A549 (cell line): ENCODE data around the gene SYCE3. TPM values are rescaled to one million over a fixed set of nuclear protein-coding genes. Genes with fewer than 3 reads are reported as not detected.

Experiments used
- ATAC-seq, 2 experiments: fragments of 200-7000 bp in 1 of 2; fragments of >200 bp in 1 of 2; cut with Nextera tagmentation in 1 of 2; cut with Tn5 transposase in 1 of 2; 3 replicates each; pipeline versions ENCODE4 v1.8.0 to v1.9.1; 2018 to 2020; ENCODE audit warnings: mild to moderate bottlenecking in 1 of 2, moderate library complexity in 1 of 2
- CTCF ChIA-PET: fragments of 300-600 bp; sonication (Branson Sonifier 250); formaldehyde crosslinking; extraction: SDS; loops from one replicate; lab custom pipeline; 2021; ENCODE audit warnings: antibody characterized with exemption, inconsistent platforms; lab: Yijun Ruan, JAX
- POLR2A ChIA-PET: fragments of 350-600 bp; formaldehyde crosslinking; extraction: SDS; loops from one replicate; lab custom pipeline; 2021; ENCODE audit warnings: antibody characterized with exemption, inconsistent platforms; lab: Yijun Ruan, JAX
- DNase-seq, 2 experiments: peaks; one replicate each; pipeline versions ENCODE4 v3.0.0 to v3.0.0-alpha.2; 2011 to 2016; ENCODE audit warnings: low read depth in 1 of 2, low spot score in 1 of 2
- FAIRE-seq: peaks from 2 replicates; lab custom pipeline; 2011; peaks lifted over from hg19 to GRCh38; lab: Jason Lieb, UNC
- H3K27ac ChIP-seq, 2 experiments: fragments of >200 bp; sonication (Bioruptor Twin); formaldehyde crosslinking; 3 replicates each; pipeline ENCODE4 v1.5.1; 2016 to 2017
- H3K4me1 ChIP-seq: fragments of >200 bp; sonication (Bioruptor Twin); formaldehyde crosslinking; 3 replicates; pipeline ENCODE4 v1.6.1; 2016
- H3K4me2 ChIP-seq: fragments of >200 bp; sonication (Bioruptor Twin); formaldehyde crosslinking; 3 replicates; pipeline ENCODE4 v1.6.1; 2016
- H3K4me3 ChIP-seq: fragments of >200 bp; sonication (Bioruptor Twin); formaldehyde crosslinking; 3 replicates; pipeline ENCODE4 v1.5.1; 2016
- H3K9me3 ChIP-seq: fragments of >200 bp; sonication (Bioruptor Twin); formaldehyde crosslinking; 3 replicates; pipeline ENCODE4 v1.6.1; 2016
- BHLHE40 ChIP-seq: IDR thresholded peaks from 2 replicates; pipeline ENCODE4 v1.6.1; 2012; ENCODE audit warnings: low read depth, low read length, inconsistent platforms
- CHD4 ChIP-seq: fragments of 200-600 bp; sonication (generic); IDR thresholded peaks from 2 replicates; pipeline ENCODE4 v1.6.1; 2016; ENCODE audit warnings: antibody characterized with exemption, mild to moderate bottlenecking, borderline replicate concordance
- EHF ChIP-seq: fragments of 250-450 bp; sonication (Bioruptor Pico); IDR thresholded peaks from 2 replicates; pipeline ENCODE4 v1.5.0; 2020; ENCODE audit warnings: mild to moderate bottlenecking
- EP300 ChIP-seq, 2 experiments: fragments of >200 bp; sonication (Bioruptor Twin); formaldehyde crosslinking; IDR thresholded peaks; 2 replicates in 1 of 2; 3 replicates in 1 of 2; pipeline ENCODE4 v1.6.1; 2016 to 2017
- GATA3 ChIP-seq: IDR thresholded peaks from 2 replicates; pipeline ENCODE4 v1.6.1; 2012; ENCODE audit warnings: borderline replicate concordance
- HOXB5 ChIP-seq: fragments of 250-450 bp; sonication (Bioruptor Pico); IDR thresholded peaks from 2 replicates; pipeline ENCODE4 v1.5.0; 2020; ENCODE audit warnings: mild to moderate bottlenecking, moderate library complexity
- JUN ChIP-seq, 2 experiments: fragments of >200 bp; sonication (Bioruptor Twin); formaldehyde crosslinking; IDR thresholded peaks; 2 replicates in 1 of 2; 3 replicates in 1 of 2; pipeline ENCODE4 v1.6.1; 2016 to 2017
- KDM1A ChIP-seq: fragments of 200-600 bp; sonication (generic); IDR thresholded peaks from 2 replicates; pipeline ENCODE4 v1.6.1; 2016; ENCODE audit warnings: low read depth, mild to moderate bottlenecking
- MAX ChIP-seq: IDR thresholded peaks from 2 replicates; pipeline ENCODE4 v1.6.1; 2012
- POLR2A ChIP-seq: IDR thresholded peaks from 2 replicates; pipeline ENCODE4 v1.6.1; 2012; ENCODE audit warnings: mild to moderate bottlenecking, low read length
- RFX5 ChIP-seq: fragments of 450-650 bp; IDR thresholded peaks from 2 replicates; pipeline ENCODE4 v1.7.1; 2014; ENCODE audit warnings: antibody characterized with exemption, mild to moderate bottlenecking, moderate library complexity
- TFCP2L1 ChIP-seq: fragments of 250-450 bp; sonication (Bioruptor Pico); IDR thresholded peaks from 2 replicates; pipeline ENCODE4 v1.5.0; 2021; ENCODE audit warnings: mild to moderate bottlenecking
- TP53 ChIP-seq: fragments of 250-450 bp; sonication (Bioruptor Pico); IDR thresholded peaks from 2 replicates; pipeline ENCODE4 v1.5.0; 2021; ENCODE audit warnings: mild to moderate bottlenecking, moderate library complexity
- ZNF302 ChIP-seq: fragments of 250-450 bp; sonication (Bioruptor Pico); IDR thresholded peaks from 2 replicates; pipeline ENCODE4 v1.9.0; 2021; ENCODE audit warnings: inconsistent platforms, mild to moderate bottlenecking, moderate library complexity
- ZSCAN20 ChIP-seq: fragments of 250-450 bp; sonication (Bioruptor Pico); IDR thresholded peaks from 2 replicates; pipeline ENCODE4 v1.8.0; 2022; ENCODE audit warnings: mild to moderate bottlenecking, moderate library complexity
- WGBS: methylation state at CpG from one replicate; pipeline ENCODE4 v1.1.6; 2017; ENCODE audit errors: missing lambda C conversion rate; 5-methylcytosine and 5-hydroxymethylcytosine counted together
- polyA plus RNA-seq, 4 experiments: library from polyadenylated mRNA; depleted of rRNA in 3 of 4; stranded (reverse); fragments of >200 nt; fragmentation: RNase III in 1 of 4; extraction: RNeasy Plus Mini Kit Qiagen cat#74134 plus additional on column Dnase treatment in 1 of 4; gene quantifications; 2 replicates in 3 of 4; 3 replicates in 1 of 4; pipeline ENCODE4 v1.2.3, GENCODE V29; 2011 to 2017
- TF ChIP-seq, protein P1 (sequence below): IDR thresholded peaks from 2 replicates; pipeline ENCODE4 v1.6.1; 2012
- TF ChIP-seq, protein P2 (sequence below): IDR thresholded peaks from 2 replicates; pipeline ENCODE4 v1.6.1; 2012; ENCODE audit warnings: low read depth, borderline replicate concordance

SYCE3 gene
- polyA plus RNA-seq, 2 of the 4 experiments (the other 2 are of a cell fraction): 0.45 to 0.59 TPM

DNA sequence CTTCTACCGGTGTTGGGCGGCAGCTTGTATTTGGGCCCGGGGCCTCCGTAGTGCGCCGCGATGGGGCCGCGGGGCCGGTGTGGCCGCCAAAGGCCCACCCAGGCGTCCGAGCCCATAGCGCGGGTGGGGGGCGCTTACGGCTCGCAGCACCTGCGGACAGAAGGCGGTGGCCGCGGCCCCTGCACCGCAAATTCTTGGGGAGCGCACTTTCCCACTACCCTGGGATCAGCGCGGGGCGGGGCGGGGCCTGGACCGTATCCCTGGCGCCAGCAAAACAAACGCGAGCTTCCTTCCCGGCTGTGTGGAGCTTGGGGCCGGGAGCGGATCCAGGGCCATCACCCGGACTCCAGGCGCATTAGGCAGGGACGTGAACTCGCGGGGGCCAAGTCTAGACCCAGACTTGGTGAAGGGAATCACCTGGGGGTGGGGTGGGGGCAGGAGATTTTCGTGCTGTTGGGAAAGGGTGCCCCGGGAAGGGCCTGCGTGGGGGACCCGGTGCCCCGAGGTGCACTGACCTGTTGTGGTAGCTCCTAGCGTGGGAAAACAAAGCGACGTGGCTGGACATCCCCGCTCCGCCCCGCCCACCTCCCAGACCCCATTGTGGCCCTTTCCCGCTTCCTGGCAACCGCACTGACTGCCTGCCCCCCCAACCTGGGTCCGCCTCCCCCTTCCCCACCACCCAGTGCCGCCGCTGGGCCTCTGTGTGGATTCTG, 30.6 kb downstream of the SYCE3 start:
- Histone ChIP-seq H3K4me1 (peaks cover 26% of the 10 kb centered on the region), H3K4me3 (peak overlapping the region; percentile 64), H3K9me3 (no peaks in the 10 kb centered on the region), H3K27ac (peak overlapping the region; percentile 95 to 98), H3K4me2 (peak overlapping the region; percentile 92)
- 3% methylated on average over 20 of the region's 56 CpGs for WGBS
- CTCF ChIA-PET: interaction anchor here (0.8 to 1.8 kb wide), 2 partner anchors 13 to 89 kb away, joined by 3 to 7 read pairs; partner anchors contain the start of gene KLHDC7B
- DNase-seq: peak in 1 of 2 experiments; percentile 65
- POLR2A ChIA-PET: interaction anchor here (0.6 to 1.3 kb wide), 5 partner anchors 9 to 50 kb away, joined by 3 to 5 read pairs (median 3); partner anchors contain the start of gene SYCE3
- no peak for FAIRE-seq
- peak; percentile 49 to 68 for ATAC-seq
- TF ChIP-seq ZNF302 (CRISPR knock-in tag): no peak
- TF ChIP-seq CHD4: no peak
- TF ChIP-seq EP300 (IDR thresholded peaks at IDR 0.05): no peak
- peak; percentile 25 for TF ChIP-seq POLR2A

- ChIA-PET CTCF (interaction anchor here (0.8 to 1.8 kb wide), 2 partner anchors 14 to 89 kb away, joined by 3 to 7 read pairs; partner anchors contain the start of gene KLHDC7B), POLR2A (interaction anchor here (0.6 to 1.3 kb wide), 5 partner anchors 9 to 51 kb away, joined by 3 to 5 read pairs (median 3); partner anchors contain the start of gene SYCE3)
- Histone ChIP-seq H3K4me3 (peak overlapping the region; percentile 64), H3K4me2 (peak overlapping the region; percentile 92), H3K4me1 (peaks cover 29% of the 10 kb centered on the region), H3K9me3 (no peaks in the 10 kb centered on the region), H3K27ac (peak overlapping the region; percentile 95 to 98)
- peak; percentile 47 for TF ChIP-seq MAX
- no peak for TF ChIP-seq KDM1A
- FAIRE-seq: no peak
- peak in 1 of 2 experiments; percentile 75 for DNase-seq
- peak; percentile 42 to 49 for ATAC-seq
- WGBS: no CpG with 5 or more reads among the region's 44 CpGs
Measured at GRCh38 chr22:50531546-50531961, 31.2 kb downstream of the SYCE3 start.

DNA sequence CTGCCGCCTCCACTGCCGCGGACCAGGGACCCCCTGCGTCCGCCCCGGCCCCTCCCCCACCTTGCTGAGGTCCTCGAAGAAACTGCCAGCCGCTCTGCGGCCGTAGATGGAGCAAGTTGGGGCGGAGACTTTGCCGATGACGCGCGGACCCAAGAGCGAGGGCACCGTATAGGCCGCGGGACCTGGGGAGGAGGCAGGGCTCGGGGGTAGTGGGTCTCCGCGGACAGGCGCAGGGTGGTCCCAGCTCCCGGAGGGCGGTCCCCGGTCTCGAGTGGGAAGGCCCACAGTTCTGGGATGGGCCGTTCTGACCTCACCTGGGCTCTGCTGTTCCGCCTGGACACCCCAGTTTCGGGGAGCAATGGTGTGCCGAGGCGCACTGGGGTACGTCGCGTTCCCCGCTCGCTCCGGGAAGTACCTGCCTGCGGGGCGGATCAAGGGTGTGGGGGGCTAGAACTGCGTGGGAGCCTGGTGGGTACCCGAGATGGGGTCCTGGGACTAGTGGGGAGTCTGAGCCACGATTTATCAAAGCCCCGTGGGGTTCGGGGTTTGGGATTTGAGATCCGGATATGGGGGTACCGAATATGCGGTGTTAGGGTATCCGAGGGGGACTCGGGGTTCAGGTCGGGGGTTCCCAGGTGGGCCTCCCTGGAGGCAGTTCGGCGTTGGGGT, 31.7 kb downstream of the SYCE3 start:
- H3K4me1 ChIP-seq: peaks cover 29% of the 10 kb centered on the region
- peak overlapping the region; percentile 92 for H3K4me2 ChIP-seq
- DNase-seq (peak; percentile 60 to 91), FAIRE-seq (no peak), ATAC-seq (peak; percentile 48 to 69)
- H3K4me3 ChIP-seq: peak overlapping the region; percentile 64
- H3K27ac ChIP-seq: peak overlapping the region; percentile 95 to 98
- TF ChIP-seq, protein P1, sequence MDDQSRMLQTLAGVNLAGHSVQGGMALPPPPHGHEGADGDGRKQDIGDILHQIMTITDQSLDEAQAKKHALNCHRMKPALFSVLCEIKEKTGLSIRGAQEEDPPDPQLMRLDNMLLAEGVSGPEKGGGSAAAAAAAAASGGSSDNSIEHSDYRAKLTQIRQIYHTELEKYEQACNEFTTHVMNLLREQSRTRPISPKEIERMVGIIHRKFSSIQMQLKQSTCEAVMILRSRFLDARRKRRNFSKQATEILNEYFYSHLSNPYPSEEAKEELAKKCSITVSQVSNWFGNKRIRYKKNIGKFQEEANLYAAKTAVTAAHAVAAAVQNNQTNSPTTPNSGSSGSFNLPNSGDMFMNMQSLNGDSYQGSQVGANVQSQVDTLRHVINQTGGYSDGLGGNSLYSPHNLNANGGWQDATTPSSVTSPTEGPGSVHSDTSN: peak; percentile 35; the same call in 1 of the 2 replicates
- TF ChIP-seq EP300 (IDR thresholded peaks at IDR 0.05) (no peak), RFX5 (no peak), POLR2A (peak; percentile 67), TFCP2L1 (CRISPR knock-in tag) (0 out of 2 replicates have a peak, but pooled peaks have one; percentile 15), TP53 (no peak), JUN (IDR thresholded peaks at IDR 0.05) (peak in 1 of 2 experiments; percentile 21; a peak in 2 of 5 replicates), EHF (CRISPR knock-in tag) (0 out of 2 replicates have a peak, but pooled peaks have one; percentile 23)
- no peaks in the 10 kb centered on the region for H3K9me3 ChIP-seq
- WGBS: 0% methylated on average over 2 of the region's 53 CpGs
- ChIA-PET CTCF (interaction anchor here (0.8 kb wide), 1 partner anchor 14 kb away, joined by 3 read pairs; the partner anchor contains the start of gene KLHDC7B), POLR2A (interaction anchor here (0.7 to 1.0 kb wide), 2 partner anchors 9 to 32 kb away, joined by 3 to 5 read pairs; partner anchors contain the start of gene SYCE3)

GRCh38 chr22:50530580-50530876, 32.2 kb downstream of the SYCE3 start:
- ChIA-PET CTCF (no interaction called here), POLR2A (interaction anchor here (0.7 kb wide), 1 partner anchor 9 kb away, joined by 5 read pairs; no protein-coding TSS in a partner anchor)
- FAIRE-seq: no peak
- no CpG with 5 or more reads among the region's 21 CpGs for WGBS
- ATAC-seq: peak in 1 of 2 experiments; percentile 0; a peak in 2 of 6 replicates
- Histone ChIP-seq H3K9me3 (no peaks in the 10 kb centered on the region), H3K4me3 (peak overlapping the region; percentile 64), H3K4me2 (peak overlapping the region; percentile 92), H3K4me1 (peaks cover 29% of the 10 kb centered on the region), H3K27ac (peak overlapping the region; percentile 95 to 98)
- TF ChIP-seq HOXB5 (CRISPR knock-in tag) (0 out of 2 replicates have a peak, but pooled peaks have one; percentile 14), BHLHE40 (no peak), ZSCAN20 (CRISPR knock-in tag) (no peak), POLR2A (no peak), JUN (IDR thresholded peaks at IDR 0.05) (0 out of 5 replicates have a peak, but pooled peaks of 1 of the 2 experiments have one; percentile 3), GATA3 (peak; percentile 23; the same call in 1 of the 2 replicates)
- TF ChIP-seq, protein P2, sequence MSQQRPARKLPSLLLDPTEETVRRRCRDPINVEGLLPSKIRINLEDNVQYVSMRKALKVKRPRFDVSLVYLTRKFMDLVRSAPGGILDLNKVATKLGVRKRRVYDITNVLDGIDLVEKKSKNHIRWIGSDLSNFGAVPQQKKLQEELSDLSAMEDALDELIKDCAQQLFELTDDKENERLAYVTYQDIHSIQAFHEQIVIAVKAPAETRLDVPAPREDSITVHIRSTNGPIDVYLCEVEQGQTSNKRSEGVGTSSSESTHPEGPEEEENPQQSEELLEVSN: peak; percentile 21; the same call in 1 of the 2 replicates
- peak in 1 of 2 experiments; percentile 71 for DNase-seq
